ENCODE measurements around the gene IQCN. TPM values are rescaled to one million over a fixed set of nuclear protein-coding genes. Genes with fewer than 3 reads are reported as not detected.
A peak's percentile ranks its signal among the peaks of the same experiment; 100 is the strongest.
"Not testable (repeated sequence)": the region's sequence is repeated elsewhere in the genome, so short reads cannot be mapped to it uniquely, and the experiment has no call there.

The IQCN gene
- total RNA-seq, 1 donor: 36.1 TPM

- no peak for DNase-seq (ENCODE audit: low read depth in 2 of 3, low spot score in 2 of 3)
Observed at GRCh38 chr19:18219911-18220631, 54.2 kb downstream of the IQCN start.

- DNase-seq (ENCODE audit: low read depth in 2 of 3, low spot score in 2 of 3): no peak
Observed at GRCh38 chr19:18218600-18218999, 55.7 kb downstream of the IQCN start.

- DNase-seq (ENCODE audit: low read depth in 2 of 3, low spot score in 2 of 3): no peak
Observed at GRCh38 chr19:18218159-18218558, 56.1 kb downstream of the IQCN start.

GRCh38 chr19:18216789-18217188 is 57.5 kb downstream of the IQCN start:
- no peak for DNase-seq (ENCODE audit: low read depth in 2 of 3, low spot score in 2 of 3)

- peak in 1 of 3 donors; percentile 35 for DNase-seq (ENCODE audit: low read depth in 2 of 3, low spot score in 2 of 3)
Observed at GRCh38 chr19:18214779-18215433, 59.3 kb downstream of the IQCN start.

- no peak for DNase-seq (ENCODE audit: low read depth in 2 of 3, low spot score in 2 of 3)
Observed at GRCh38 chr19:18211683-18212082, 62.6 kb downstream of the IQCN start.

- DNase-seq (ENCODE audit: low read depth in 2 of 3, low spot score in 2 of 3): not testable (repeated sequence)
Observed at GRCh38 chr19:18209912-18210311, 64.3 kb downstream of the IQCN start.

- DNase-seq (ENCODE audit: low read depth in 2 of 3, low spot score in 2 of 3): peak in 1 of 3 donors; percentile 65
Observed at GRCh38 chr19:18208098-18208951, 65.9 kb downstream of the IQCN start.

Small RNA genes lying within 50 kb of the gene (small RNA-seq; reads per million reads assigned to genes)
- 0.27 reads per million for gene MIR3188
- not detected for gene RPL39P38

Other genes starting within 250 kb of the IQCN start
- gene IL12RB1, start 187.5 kb downstream of the IQCN start, total RNA-seq: 7.5 TPM
- gene MAST3, start 176.7 kb downstream of the IQCN start, total RNA-seq: 8.1 TPM
- 19.9 TPM for gene PIK3R2, start 121.3 kb downstream of the IQCN start, total RNA-seq
- 25.0 TPM for gene IFI30, start 100.6 kb downstream of the IQCN start, total RNA-seq
- 12.4 TPM for gene MPV17L2, start 81.2 kb downstream of the IQCN start, total RNA-seq
- 1.9 TPM for gene RAB3A, start 70.4 kb downstream of the IQCN start, total RNA-seq
- under 0.01 TPM for gene PDE4C, start 48.0 kb downstream of the IQCN start, total RNA-seq
- 1,478 TPM for gene JUND, start 7.2 kb upstream of the IQCN start, total RNA-seq
- 125 TPM for gene LSM4, start 48.6 kb upstream of the IQCN start, total RNA-seq
- gene PGPEP1, start 66.1 kb upstream of the IQCN start, total RNA-seq: 47.7 TPM
- gene GDF15, start 111.7 kb upstream of the IQCN start, total RNA-seq: 0.27 TPM
- 5.4 TPM for gene LRRC25, start 123.2 kb upstream of the IQCN start, total RNA-seq
- gene SSBP4, start 144.9 kb upstream of the IQCN start, total RNA-seq: 82.1 TPM
- 109 TPM for gene ISYNA1, start 163.7 kb upstream of the IQCN start, total RNA-seq
- gene ELL, start 247.6 kb upstream of the IQCN start, total RNA-seq: 28.8 TPM